ENCODE results near the gene STRA6.

Gene STRA6

GRCh38 chr15:74158855-74159650 lies 43.5 kb downstream of the STRA6 start:
- DNase-seq, result no peak

GRCh38 chr15:74157868-74158827 lies 44.4 kb downstream of the STRA6 start:
- no peak for DNase-seq

- peak; percentile 56 for DNase-seq
Observed at GRCh38 chr15:74156678-74157411, 45.7 kb downstream of the STRA6 start.

- no peak for DNase-seq
Observed at GRCh38 chr15:74155766-74156417, 46.7 kb downstream of the STRA6 start.

- no peak for DNase-seq
Observed at GRCh38 chr15:74147051-74147450, 55.5 kb downstream of the STRA6 start.

- DNase-seq, result no peak
Observed at GRCh38 chr15:74146277-74146800, 56.2 kb downstream of the STRA6 start.

- peak; percentile 52 for DNase-seq
Observed at GRCh38 chr15:74144153-74144775, 58.3 kb downstream of the STRA6 start.

GRCh38 chr15:74141591-74141990 lies 61.0 kb downstream of the STRA6 start:
- DNase-seq, result no peak

- no peak for DNase-seq
Observed at GRCh38 chr15:74138642-74139041, 63.9 kb downstream of the STRA6 start.

GRCh38 chr15:74137537-74137894 lies 65.1 kb downstream of the STRA6 start:
- DNase-seq, result no peak

GRCh38 chr15:74136814-74137536 lies 65.6 kb downstream of the STRA6 start:
- DNase-seq, result no peak

- DNase-seq, result no peak
Observed at GRCh38 chr15:74136540-74136813, 66.1 kb downstream of the STRA6 start.

- DNase-seq, result no peak
Observed at GRCh38 chr15:74135041-74135565, 67.5 kb downstream of the STRA6 start.

- no peak for DNase-seq
Observed at GRCh38 chr15:74134387-74135027, 68.1 kb downstream of the STRA6 start.

GRCh38 chr15:74133694-74134386 lies 68.7 kb downstream of the STRA6 start:
- DNase-seq, result no peak

GRCh38 chr15:74132681-74133651 lies 69.6 kb downstream of the STRA6 start:
- DNase-seq, result no peak

- DNase-seq, result no peak
Observed at GRCh38 chr15:74131628-74132413, 70.8 kb downstream of the STRA6 start.
